NB4 (cell line): ENCODE results near the gene TEF.

Experiments
- DNase-seq: peaks from one replicate; pipeline ENCODE4 v3.0.0; 2010; ENCODE audit warnings: low read depth
- H3K4me3 ChIP-seq: one replicate; pipeline ENCODE4 v1.5.1; 2011; ENCODE audit warnings: mild to moderate bottlenecking, low read depth, low read length, moderate library complexity
- MYC ChIP-seq: IDR thresholded peaks from 2 replicates; pipeline ENCODE4 v1.6.1; 2011; ENCODE audit warnings: low read depth, low read length
- POLR2A ChIP-seq: IDR thresholded peaks from 2 replicates; pipeline ENCODE4 v1.6.1; 2011; ENCODE audit warnings: mild to moderate bottlenecking; ENCODE audit not compliant: insufficient read length; ENCODE audit errors: extremely low read depth
- TF ChIP-seq, protein P1 (sequence below): IDR thresholded peaks from 2 replicates; pipeline ENCODE4 v1.6.1; 2011; ENCODE audit warnings: low read depth, low read length
- TF ChIP-seq, protein P2 (sequence below): IDR thresholded peaks from one replicate; pipeline ENCODE4 v1.5.1; 2012; ENCODE audit warnings: low read depth, low read length

The TEF gene

DNA sequence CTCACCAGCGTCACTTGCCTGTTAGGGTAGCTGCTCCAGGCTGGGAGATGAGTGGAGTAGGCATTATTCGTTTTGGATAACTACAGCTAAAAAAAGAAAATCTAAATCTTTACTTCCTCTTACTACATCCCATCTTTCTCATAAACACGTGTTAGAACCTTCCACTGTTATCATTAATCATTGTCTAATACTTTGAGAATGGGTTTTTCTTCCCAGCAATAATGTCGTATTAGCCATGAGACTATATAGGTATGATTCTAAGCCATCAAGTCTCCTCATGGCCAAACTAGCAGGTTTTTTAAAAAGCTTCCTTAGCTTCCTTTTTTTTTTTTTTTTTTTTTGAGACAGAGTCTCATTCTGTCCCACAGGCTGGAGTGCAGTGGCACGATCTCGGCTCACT, 3.9 kb upstream of the TEF start:
- H3K4me3 ChIP-seq, result no peak overlapping the region
- TF ChIP-seq, protein P1, sequence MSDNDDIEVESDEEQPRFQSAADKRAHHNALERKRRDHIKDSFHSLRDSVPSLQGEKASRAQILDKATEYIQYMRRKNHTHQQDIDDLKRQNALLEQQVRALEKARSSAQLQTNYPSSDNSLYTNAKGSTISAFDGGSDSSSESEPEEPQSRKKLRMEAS, result no peak
- TF ChIP-seq, protein P2, sequence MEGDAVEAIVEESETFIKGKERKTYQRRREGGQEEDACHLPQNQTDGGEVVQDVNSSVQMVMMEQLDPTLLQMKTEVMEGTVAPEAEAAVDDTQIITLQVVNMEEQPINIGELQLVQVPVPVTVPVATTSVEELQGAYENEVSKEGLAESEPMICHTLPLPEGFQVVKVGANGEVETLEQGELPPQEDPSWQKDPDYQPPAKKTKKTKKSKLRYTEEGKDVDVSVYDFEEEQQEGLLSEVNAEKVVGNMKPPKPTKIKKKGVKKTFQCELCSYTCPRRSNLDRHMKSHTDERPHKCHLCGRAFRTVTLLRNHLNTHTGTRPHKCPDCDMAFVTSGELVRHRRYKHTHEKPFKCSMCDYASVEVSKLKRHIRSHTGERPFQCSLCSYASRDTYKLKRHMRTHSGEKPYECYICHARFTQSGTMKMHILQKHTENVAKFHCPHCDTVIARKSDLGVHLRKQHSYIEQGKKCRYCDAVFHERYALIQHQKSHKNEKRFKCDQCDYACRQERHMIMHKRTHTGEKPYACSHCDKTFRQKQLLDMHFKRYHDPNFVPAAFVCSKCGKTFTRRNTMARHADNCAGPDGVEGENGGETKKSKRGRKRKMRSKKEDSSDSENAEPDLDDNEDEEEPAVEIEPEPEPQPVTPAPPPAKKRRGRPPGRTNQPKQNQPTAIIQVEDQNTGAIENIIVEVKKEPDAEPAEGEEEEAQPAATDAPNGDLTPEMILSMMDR, result no peak
- TF ChIP-seq POLR2A, result no peak
- TF ChIP-seq MYC, result no peak
- no peak for DNase-seq

DNA sequence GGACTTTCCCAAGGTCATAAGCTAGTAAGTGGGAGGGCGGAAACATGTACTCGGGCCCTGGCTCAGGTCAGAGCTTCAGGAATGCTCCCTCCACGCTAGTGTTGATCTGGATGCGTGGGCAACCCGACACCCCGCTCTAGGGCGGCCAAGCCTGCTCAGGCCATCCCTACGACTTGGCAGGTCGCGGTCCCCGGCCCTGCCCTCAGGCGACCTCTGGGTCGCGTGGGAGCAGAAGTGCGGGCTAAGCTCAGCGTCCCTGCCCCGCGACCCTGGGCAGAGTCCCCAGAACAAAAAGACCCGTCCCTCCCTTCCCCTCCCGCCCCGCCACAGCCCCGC, 781 bp upstream of the TEF start:
- no peak for DNase-seq
- H3K4me3 ChIP-seq, result peak overlapping the region; percentile 44
- TF ChIP-seq POLR2A (peak; percentile 41), MYC (peak; percentile 79)
- TF ChIP-seq, protein P1, result no peak
- TF ChIP-seq, protein P2, result no peak

DNA sequence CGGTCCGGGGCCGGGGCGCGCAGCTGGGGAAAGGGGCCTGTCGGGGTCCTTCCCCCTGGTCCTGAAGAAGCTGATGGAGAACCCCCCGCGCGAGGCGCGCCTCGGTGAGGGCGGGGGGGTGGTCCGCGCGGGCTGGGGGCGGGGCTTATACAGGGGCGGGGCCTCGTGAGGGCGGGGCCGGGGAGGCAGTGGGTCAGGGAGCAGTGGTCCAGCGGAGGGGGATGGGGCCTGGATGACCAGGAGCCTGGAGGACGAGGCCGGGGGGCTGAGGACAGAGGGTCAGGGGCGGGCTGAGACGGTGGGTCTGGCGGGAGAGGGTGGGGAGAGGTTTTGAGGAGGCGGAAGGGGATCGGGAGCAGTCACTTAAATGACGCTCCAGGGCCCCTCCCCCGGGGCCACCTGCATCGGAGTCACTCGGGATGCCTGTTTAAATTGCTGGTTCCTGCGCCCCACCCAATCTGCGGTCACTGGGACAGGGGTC, 396 bp downstream of the TEF start:
- peak overlapping the region; percentile 28 for H3K4me3 ChIP-seq
- no peak for DNase-seq
- TF ChIP-seq MYC (no peak), POLR2A (no peak)
- TF ChIP-seq, protein P2, result no peak
- TF ChIP-seq, protein P1, result no peak

DNA sequence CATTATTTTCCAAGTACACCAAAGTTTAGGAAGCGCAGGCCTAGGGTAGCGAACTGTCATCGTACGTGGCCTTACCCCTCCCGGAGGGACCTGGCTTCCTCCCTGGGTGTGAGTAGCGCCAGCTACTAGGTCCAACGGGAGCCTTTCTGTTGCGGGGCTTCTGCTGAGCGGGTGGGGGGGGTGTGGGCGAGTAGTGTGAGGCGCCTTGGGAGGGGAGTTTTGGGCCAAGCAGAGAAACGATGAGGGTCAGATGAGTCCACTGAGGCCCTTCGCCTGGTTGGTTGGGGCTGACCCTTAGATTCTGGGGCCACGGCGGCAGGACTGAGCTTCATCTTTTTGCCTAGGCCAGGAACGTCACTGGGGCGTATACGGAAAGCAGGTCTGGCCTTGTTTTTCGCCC, 868 bp downstream of the TEF start:
- H3K4me3 ChIP-seq, result no peak overlapping the region
- TF ChIP-seq POLR2A, result no peak
- no peak for TF ChIP-seq MYC
- TF ChIP-seq, protein P2, result no peak
- TF ChIP-seq, protein P1, result no peak
- DNase-seq, result no peak

DNA sequence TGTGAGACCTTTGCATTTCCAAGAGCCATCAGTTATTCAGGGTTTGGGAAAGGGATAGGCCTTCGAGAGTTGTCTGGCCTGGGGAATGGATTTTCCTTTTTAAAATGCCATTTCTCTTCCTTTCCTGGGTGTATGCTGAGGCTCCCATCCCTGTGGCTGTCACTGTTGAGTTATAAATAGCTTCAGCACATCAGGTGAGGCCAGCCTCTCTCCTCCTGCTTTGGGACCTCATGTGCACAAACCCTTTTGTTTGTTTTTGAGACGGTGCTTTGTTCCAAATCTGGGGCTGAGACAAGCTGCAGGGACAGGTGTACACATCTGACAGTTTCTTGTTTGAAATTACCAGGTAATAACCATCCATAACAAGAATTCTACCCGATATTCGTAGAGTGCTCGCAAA, 1.3 kb downstream of the TEF start:
- no peak overlapping the region for H3K4me3 ChIP-seq
- DNase-seq, result no peak
- TF ChIP-seq, protein P1, result no peak
- TF ChIP-seq, protein P2, result no peak
- TF ChIP-seq MYC (no peak), POLR2A (no peak)

DNA sequence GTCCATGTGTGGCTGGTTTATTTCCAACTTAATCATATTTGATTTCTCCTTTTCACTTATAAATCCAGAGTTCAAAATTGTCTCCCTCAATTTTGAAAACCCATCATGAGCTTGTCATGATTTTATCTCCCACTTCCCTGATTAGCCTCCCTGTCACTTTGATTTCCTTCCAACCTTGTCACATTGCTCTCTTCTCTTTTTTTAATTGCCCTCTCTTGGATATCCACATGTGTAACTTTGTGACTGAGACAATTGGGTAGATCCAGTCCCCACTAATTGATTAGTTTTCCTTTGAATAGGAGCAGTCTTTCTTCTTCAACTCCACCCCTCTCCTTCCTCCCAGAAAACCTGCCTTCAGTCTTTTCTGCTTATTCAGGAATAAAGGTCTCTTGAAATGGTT, 2.4 kb downstream of the TEF start:
- TF ChIP-seq, protein P2, result no peak
- TF ChIP-seq MYC (no peak), POLR2A (no peak)
- TF ChIP-seq, protein P1, result no peak
- no peak overlapping the region for H3K4me3 ChIP-seq
- no peak for DNase-seq
